Measurements from ENCODE around the gene ELF1.

Gene ELF1

GRCh38 chr13:41019011-41019487 is at the start of gene ELF1:
Gene ELF1 (minus strand): TSS chr13:41019316. CDS start chr13:40982054, 37,262 bp downstream.
- peak; percentile 29 for DNase-seq (ENCODE audit: low read depth)

- peak; percentile 89 for DNase-seq (ENCODE audit: low read depth)
These were observed 46.0 kb upstream of the ELF1 start for GRCh38 chr13:41065078-41065477.

GRCh38 chr13:41064493-41064892 is 45.4 kb upstream of the ELF1 start:
- DNase-seq (ENCODE audit: low read depth): peak; percentile 83

GRCh38 chr13:41061914-41062837 is 43.1 kb upstream of the ELF1 start:
- DNase-seq (ENCODE audit: low read depth): peak; percentile 83

- peak; percentile 97 for DNase-seq (ENCODE audit: low read depth)
These were observed 42.2 kb upstream of the ELF1 start, which contains the start of gene WBP4 for GRCh38 chr13:41061075-41061913. Gene WBP4 (plus strand): TSS chr13:41061509. CDS start chr13:41061674, 165 bp downstream.

- DNase-seq (ENCODE audit: low read depth): no peak
These were observed 41.6 kb upstream of the ELF1 start for GRCh38 chr13:41060724-41061074.

GRCh38 chr13:41060082-41060723 is 41.1 kb upstream of the ELF1 start:
- peak; percentile 95 for DNase-seq (ENCODE audit: low read depth)

GRCh38 chr13:41059456-41060081 is 40.5 kb upstream of the ELF1 start:
- DNase-seq (ENCODE audit: low read depth): no peak

- no peak for DNase-seq (ENCODE audit: low read depth)
These were observed 39.4 kb upstream of the ELF1 start for GRCh38 chr13:41058295-41059070.

- no peak for DNase-seq (ENCODE audit: low read depth)
These were observed 38.0 kb upstream of the ELF1 start for GRCh38 chr13:41056826-41057711.

GRCh38 chr13:41056194-41056593 is 37.1 kb upstream of the ELF1 start:
- DNase-seq (ENCODE audit: low read depth): no peak

- DNase-seq (ENCODE audit: low read depth): no peak
These were observed 36.0 kb upstream of the ELF1 start for GRCh38 chr13:41054919-41055619.

- DNase-seq (ENCODE audit: low read depth): peak; percentile 53
These were observed 35.2 kb upstream of the ELF1 start for GRCh38 chr13:41054212-41054877.

- DNase-seq (ENCODE audit: low read depth): peak; percentile 83
These were observed 34.3 kb upstream of the ELF1 start for GRCh38 chr13:41053384-41053826.

- no peak for DNase-seq (ENCODE audit: low read depth)
These were observed 33.3 kb upstream of the ELF1 start for GRCh38 chr13:41052441-41052840.

GRCh38 chr13:41049480-41050440 is 30.6 kb upstream of the ELF1 start:
- DNase-seq (ENCODE audit: low read depth): peak; percentile 59

GRCh38 chr13:41048640-41049039 is 29.5 kb upstream of the ELF1 start:
- no peak for DNase-seq (ENCODE audit: low read depth)

All from fibroblast of gingiva (primary cell).